Sigmoid colon (tissue), 4 donors: ENCODE data around the gene MORN5.

ENCODE experiments used
- CTCF ChIP-seq, 4 experiments: fragments of 450-650 bp in 3 of 4; fragments of 200-600 bp in 1 of 4; IDR thresholded peaks; one replicate each; pipeline ENCODE4 v1.5.1; 2016 to 2019; ENCODE audit warnings: antibody characterized with exemption in 4 of 4, mild to moderate bottlenecking in 3 of 4, moderate library complexity in 2 of 4
- EP300 ChIP-seq, 4 donors: sonication (generic); formaldehyde crosslinking; IDR thresholded peaks; one replicate each; pipeline ENCODE4 v1.6.1; 2017; ENCODE audit warnings: antibody characterized with exemption in 4 of 4
- POLR2A ChIP-seq, 2 donors: fragments of 450-650 bp; IDR thresholded peaks; one replicate each; pipeline ENCODE4 v1.6.1; 2016; ENCODE audit warnings: antibody characterized with exemption in 2 of 2, mild to moderate bottlenecking in 2 of 2, moderate library complexity in 2 of 2
- POLR2AphosphoS5 ChIP-seq, 4 donors: sonication (generic); formaldehyde crosslinking; IDR thresholded peaks; one replicate each; pipeline ENCODE4 v1.6.1; 2017; ENCODE audit warnings: antibody characterized with exemption in 4 of 4

GRCh38 chr9:122220673-122221182 is 61.0 kb downstream of the MORN5 start:
- TF ChIP-seq EP300 (IDR thresholded peaks at IDR 0.05) (no peak), POLR2A (IDR thresholded peaks at IDR 0.05) (no peak), CTCF (IDR thresholded peaks at IDR 0.05) (no peak), POLR2AphosphoS5 (IDR thresholded peaks at IDR 0.05) (no peak)
